BE2C (cell line): ENCODE results near the gene S100P.

ENCODE experiments used
- DNase-seq: peaks from one replicate; pipeline ENCODE4 v3.0.0-alpha.2; 2020
- H3K27me3 ChIP-seq: fragments of 250-450 bp; sonication (Bioruptor Pico); 2 replicates; pipeline ENCODE4 v1.5.1; 2020; ENCODE audit warnings: mild to moderate bottlenecking
- H3K36me3 ChIP-seq: fragments of 250-450 bp; sonication (Bioruptor Pico); 2 replicates; pipeline ENCODE4 v1.5.1; 2020; ENCODE audit warnings: mild to moderate bottlenecking
- H3K4me1 ChIP-seq: fragments of 250-450 bp; sonication (Bioruptor Pico); 2 replicates; pipeline ENCODE4 v1.5.1; 2020
- H3K4me3 ChIP-seq: 2 replicates; pipeline ENCODE4 v1.5.1; 2011; ENCODE audit warnings: low read depth, low read length
- H3K9me3 ChIP-seq: fragments of 250-450 bp; sonication (Bioruptor Pico); 2 replicates; pipeline ENCODE4 v1.5.1; 2020
- CTCF ChIP-seq: IDR thresholded peaks from 2 replicates; pipeline ENCODE4 v1.5.1; 2012; ENCODE audit warnings: mild to moderate bottlenecking, low read depth, low read length

Gene S100P

DNA sequence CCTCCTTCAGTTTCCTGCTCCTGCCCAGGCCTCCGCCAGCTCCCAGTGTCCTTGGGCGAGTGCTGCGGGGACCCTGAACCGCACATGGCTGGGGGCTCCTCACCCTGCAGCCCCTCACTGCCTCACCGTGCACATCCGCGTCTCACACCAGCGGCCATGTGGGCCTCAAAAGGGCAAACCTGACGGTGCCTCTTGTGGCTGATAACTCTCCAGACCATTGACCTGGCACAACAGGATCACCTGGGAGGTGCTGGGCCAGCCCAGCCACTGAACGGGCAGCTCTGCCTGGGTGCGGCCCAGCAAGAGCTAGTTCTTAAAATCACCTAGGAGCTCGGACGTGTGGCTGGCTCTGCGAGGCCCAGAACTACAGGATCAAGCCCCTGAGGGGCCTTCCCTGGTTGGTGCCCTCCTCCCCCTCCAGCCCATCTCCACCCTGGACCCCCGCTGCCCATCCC is 4.1 kb upstream of the S100P start:
- Histone ChIP-seq H3K36me3 (no peaks in the 10 kb centered on the region), H3K4me3 (no peak overlapping the region), H3K27me3 (no peaks in the 10 kb centered on the region), H3K4me1 (peaks cover 15% of the 10 kb centered on the region), H3K9me3 (no peaks in the 10 kb centered on the region)
- no peak for TF ChIP-seq CTCF
- DNase-seq, result no peak

- no peaks in the 10 kb centered on the region for H3K9me3 ChIP-seq
- no peak overlapping the region for H3K4me3 ChIP-seq
- peaks cover 31% of the 10 kb centered on the region for H3K4me1 ChIP-seq
- no peaks in the 10 kb centered on the region for H3K27me3 ChIP-seq
- no peak for TF ChIP-seq CTCF
- H3K36me3 ChIP-seq, result no peaks in the 10 kb centered on the region
- no peak for DNase-seq
Observed at GRCh38 chr4:6692379-6692778, 1.3 kb upstream of the S100P start.

- H3K4me1 ChIP-seq, result peaks cover 31% of the 10 kb centered on the region
- no peak for DNase-seq
Observed at GRCh38 chr4:6692806-6693205, 872 bp upstream of the S100P start.

GRCh38 chr4:6694177-6694901 is 661 bp downstream of the S100P start:
- Histone ChIP-seq H3K4me3 (no peak overlapping the region), H3K4me1 (peaks cover 23% of the 10 kb centered on the region), H3K9me3 (no peaks in the 10 kb centered on the region), H3K27me3 (no peaks in the 10 kb centered on the region), H3K36me3 (no peaks in the 10 kb centered on the region; the same call in 1 of the 2 replicates)
- DNase-seq, result peak; percentile 77
- no peak for TF ChIP-seq CTCF

More at GRCh38 chr4:6692806-6693205, 872 bp upstream of the S100P start:
- Histone ChIP-seq H3K27me3 (no peaks in the 10 kb centered on the region), H3K9me3 (no peaks in the 10 kb centered on the region), H3K4me3 (no peak overlapping the region), H3K36me3 (no peaks in the 10 kb centered on the region)
- no peak for TF ChIP-seq CTCF

- peaks cover 20% of the 10 kb centered on the region for H3K4me1 ChIP-seq
- no peaks in the 10 kb centered on the region for H3K27me3 ChIP-seq
- DNase-seq, result peak; percentile 53
- no peaks in the 10 kb centered on the region; the same call in 1 of the 2 replicates for H3K36me3 ChIP-seq
- peak; percentile 25; the same call in 1 of the 2 replicates for TF ChIP-seq CTCF
- H3K9me3 ChIP-seq, result no peaks in the 10 kb centered on the region
- no peak overlapping the region for H3K4me3 ChIP-seq
Observed at GRCh38 chr4:6695660-6696610, 2.3 kb downstream of the S100P start.
